ENCODE data around the gene HADHA.

DNA sequence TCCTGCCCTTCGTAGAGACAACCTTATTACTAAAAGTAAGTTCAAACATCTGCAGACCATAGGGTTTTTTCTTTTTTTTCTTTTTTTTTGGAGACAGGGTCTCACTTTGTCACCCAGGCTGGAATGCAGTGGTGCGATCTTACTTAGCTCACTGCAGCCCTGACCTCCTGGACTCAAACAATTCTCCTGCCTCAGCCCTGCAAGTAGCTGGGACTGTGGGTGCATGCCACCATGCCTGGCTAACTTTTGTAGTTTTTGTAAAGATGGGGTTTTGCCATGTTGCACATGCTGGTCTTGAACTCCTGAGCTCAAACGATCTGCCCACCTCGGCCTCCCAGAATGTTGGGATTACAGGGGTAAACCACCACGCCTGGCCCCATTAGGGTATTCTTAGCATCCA, 32.4 kb downstream of the HADHA start:
- TF ChIP-seq ZNF671 (CRISPR knock-in tag; IDR thresholded peaks at IDR 0.05) (no peak), FOXP1 (CRISPR knock-in tag; IDR thresholded peaks at IDR 0.05; ENCODE audit: borderline replicate concordance) (no peak), SP1 (CRISPR knock-in tag; conservative IDR thresholded peaks at IDR 0.05) (no peak), SMAD3 (CRISPR knock-in tag; IDR thresholded peaks at IDR 0.05; ENCODE audit: borderline replicate concordance) (no peak), ATF1 (CRISPR knock-in tag; IDR thresholded peaks at IDR 0.05) (no peak), ZNF263 (CRISPR knock-in tag; IDR thresholded peaks at IDR 0.05; ENCODE audit: low read depth) (no peak), ESRRA (CRISPR knock-in tag; IDR thresholded peaks at IDR 0.05; ENCODE audit: borderline replicate concordance) (no peak), FOXJ3 (CRISPR knock-in tag; IDR thresholded peaks at IDR 0.05; ENCODE audit: borderline replicate concordance) (no peak), CBFB (CRISPR knock-in tag; IDR thresholded peaks at IDR 0.05; ENCODE audit: low read depth) (no peak)
- TF ChIP-seq, protein P1, sequence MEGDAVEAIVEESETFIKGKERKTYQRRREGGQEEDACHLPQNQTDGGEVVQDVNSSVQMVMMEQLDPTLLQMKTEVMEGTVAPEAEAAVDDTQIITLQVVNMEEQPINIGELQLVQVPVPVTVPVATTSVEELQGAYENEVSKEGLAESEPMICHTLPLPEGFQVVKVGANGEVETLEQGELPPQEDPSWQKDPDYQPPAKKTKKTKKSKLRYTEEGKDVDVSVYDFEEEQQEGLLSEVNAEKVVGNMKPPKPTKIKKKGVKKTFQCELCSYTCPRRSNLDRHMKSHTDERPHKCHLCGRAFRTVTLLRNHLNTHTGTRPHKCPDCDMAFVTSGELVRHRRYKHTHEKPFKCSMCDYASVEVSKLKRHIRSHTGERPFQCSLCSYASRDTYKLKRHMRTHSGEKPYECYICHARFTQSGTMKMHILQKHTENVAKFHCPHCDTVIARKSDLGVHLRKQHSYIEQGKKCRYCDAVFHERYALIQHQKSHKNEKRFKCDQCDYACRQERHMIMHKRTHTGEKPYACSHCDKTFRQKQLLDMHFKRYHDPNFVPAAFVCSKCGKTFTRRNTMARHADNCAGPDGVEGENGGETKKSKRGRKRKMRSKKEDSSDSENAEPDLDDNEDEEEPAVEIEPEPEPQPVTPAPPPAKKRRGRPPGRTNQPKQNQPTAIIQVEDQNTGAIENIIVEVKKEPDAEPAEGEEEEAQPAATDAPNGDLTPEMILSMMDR (IDR thresholded peaks at IDR 0.05) = no peak
- TF ChIP-seq, protein P2, sequence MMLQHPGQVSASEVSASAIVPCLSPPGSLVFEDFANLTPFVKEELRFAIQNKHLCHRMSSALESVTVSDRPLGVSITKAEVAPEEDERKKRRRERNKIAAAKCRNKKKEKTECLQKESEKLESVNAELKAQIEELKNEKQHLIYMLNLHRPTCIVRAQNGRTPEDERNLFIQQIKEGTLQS (CRISPR knock-in tag; conservative IDR thresholded peaks at IDR 0.05) = no peak
- TF ChIP-seq, protein P3, sequence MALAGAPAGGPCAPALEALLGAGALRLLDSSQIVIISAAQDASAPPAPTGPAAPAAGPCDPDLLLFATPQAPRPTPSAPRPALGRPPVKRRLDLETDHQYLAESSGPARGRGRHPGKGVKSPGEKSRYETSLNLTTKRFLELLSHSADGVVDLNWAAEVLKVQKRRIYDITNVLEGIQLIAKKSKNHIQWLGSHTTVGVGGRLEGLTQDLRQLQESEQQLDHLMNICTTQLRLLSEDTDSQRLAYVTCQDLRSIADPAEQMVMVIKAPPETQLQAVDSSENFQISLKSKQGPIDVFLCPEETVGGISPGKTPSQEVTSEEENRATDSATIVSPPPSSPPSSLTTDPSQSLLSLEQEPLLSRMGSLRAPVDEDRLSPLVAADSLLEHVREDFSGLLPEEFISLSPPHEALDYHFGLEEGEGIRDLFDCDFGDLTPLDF (CRISPR knock-in tag; IDR thresholded peaks at IDR 0.05) = no peak
